Peyer's patch (tissue), 4 donors: Measurements from ENCODE around the gene EVPLL. TPM values are rescaled to one million over a fixed set of nuclear protein-coding genes. Genes with fewer than 3 reads are reported as not detected.
A peak's percentile ranks its signal among the peaks of the same experiment; 100 is the strongest.

Source experiments
- DNase-seq, 3 donors: peaks; one replicate each; pipeline ENCODE4 v3.0.0-alpha.2; 2017 to 2019
- H3K27ac ChIP-seq, 4 donors: fragments of 200-600 bp; sonication (generic); one replicate each; pipeline ENCODE4 v1.5.1; 2016 to 2019
- H3K27me3 ChIP-seq, 2 donors: fragments of 200-600 bp; sonication (generic); one replicate each; pipeline ENCODE4 v1.5.1; 2019
- H3K36me3 ChIP-seq, 3 donors: fragments of 200-600 bp; sonication (generic); one replicate each; pipeline ENCODE4 v1.5.1; 2016 to 2019
- H3K4me1 ChIP-seq, 4 donors: fragments of 200-600 bp; sonication (generic); one replicate each; pipeline ENCODE4 v1.5.1; 2016 to 2019
- H3K4me3 ChIP-seq, 4 donors: fragments of 200-600 bp; sonication (generic); 1 replicate in 3 of 4; 2 replicates in 1 of 4; pipeline ENCODE4 v1.5.1; 2016 to 2019; ENCODE audit warnings: mild to moderate bottlenecking in 1 of 4
- H3K9me3 ChIP-seq, 4 donors: fragments of 200-600 bp; sonication (generic); one replicate each; pipeline ENCODE4 v1.5.1; 2016 to 2019; ENCODE audit warnings: mild to moderate bottlenecking in 1 of 4
- POLR2A ChIP-seq, 2 donors: fragments of 450-650 bp; IDR thresholded peaks; one replicate each; pipeline ENCODE4 v1.5.1; 2017; ENCODE audit warnings: antibody characterized with exemption in 2 of 2, mild to moderate bottlenecking in 2 of 2, moderate library complexity in 2 of 2
- total RNA-seq, 4 donors: library from RNA; depleted of rRNA; stranded (reverse); fragments of >200 nt; gene quantifications; one replicate each; pipeline ENCODE4 v1.1.0, GENCODE V29; 2016
- TF ChIP-seq, protein P1 (sequence below), 6 experiments: fragments of 450-650 bp in 4 of 6; fragments of 200-600 bp in 2 of 6; sonication (generic) in 1 of 6; IDR thresholded peaks; one replicate each; pipeline ENCODE4 v1.5.1; 2017 to 2019; ENCODE audit warnings: antibody characterized with exemption in 6 of 6, mild to moderate bottlenecking in 3 of 6, moderate library complexity in 1 of 6

Gene EVPLL
- total RNA-seq, 4 donors from 2014 or later: 0.67 TPM; not detected in 3

- DNase-seq: no peak
Observed at GRCh38 chr17:18344021-18344420, 33.6 kb upstream of the EVPLL start.

DNA sequence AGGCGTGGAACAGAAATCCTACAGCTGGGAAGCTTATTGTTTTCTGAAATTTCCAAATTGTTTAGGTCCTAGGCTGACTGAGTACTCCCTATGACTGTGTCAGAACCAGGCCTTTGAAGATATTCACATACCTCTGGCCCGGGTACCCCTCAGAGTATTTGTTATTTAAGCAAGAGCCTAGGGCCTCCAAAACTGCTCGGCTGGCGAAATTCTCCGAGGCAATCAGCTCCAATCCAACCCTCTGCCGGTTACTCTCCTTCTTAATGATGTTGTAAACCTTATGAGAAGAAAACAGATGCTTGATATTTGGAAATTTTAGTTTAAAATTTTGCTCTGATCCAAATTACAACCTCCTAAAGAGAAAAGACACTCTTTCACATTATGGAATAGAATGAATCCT is 24.0 kb upstream of the EVPLL start:
- no peaks in the 10 kb centered on the region for H3K27me3 ChIP-seq
- no peak overlapping the region for H3K27ac ChIP-seq
- no peaks in the 10 kb centered on the region for H3K9me3 ChIP-seq
- H3K4me1 ChIP-seq: no peaks in the 10 kb centered on the region
- H3K4me3 ChIP-seq: no peak overlapping the region
- TF ChIP-seq POLR2A (IDR thresholded peaks at IDR 0.05): no peak
- TF ChIP-seq, protein P1, sequence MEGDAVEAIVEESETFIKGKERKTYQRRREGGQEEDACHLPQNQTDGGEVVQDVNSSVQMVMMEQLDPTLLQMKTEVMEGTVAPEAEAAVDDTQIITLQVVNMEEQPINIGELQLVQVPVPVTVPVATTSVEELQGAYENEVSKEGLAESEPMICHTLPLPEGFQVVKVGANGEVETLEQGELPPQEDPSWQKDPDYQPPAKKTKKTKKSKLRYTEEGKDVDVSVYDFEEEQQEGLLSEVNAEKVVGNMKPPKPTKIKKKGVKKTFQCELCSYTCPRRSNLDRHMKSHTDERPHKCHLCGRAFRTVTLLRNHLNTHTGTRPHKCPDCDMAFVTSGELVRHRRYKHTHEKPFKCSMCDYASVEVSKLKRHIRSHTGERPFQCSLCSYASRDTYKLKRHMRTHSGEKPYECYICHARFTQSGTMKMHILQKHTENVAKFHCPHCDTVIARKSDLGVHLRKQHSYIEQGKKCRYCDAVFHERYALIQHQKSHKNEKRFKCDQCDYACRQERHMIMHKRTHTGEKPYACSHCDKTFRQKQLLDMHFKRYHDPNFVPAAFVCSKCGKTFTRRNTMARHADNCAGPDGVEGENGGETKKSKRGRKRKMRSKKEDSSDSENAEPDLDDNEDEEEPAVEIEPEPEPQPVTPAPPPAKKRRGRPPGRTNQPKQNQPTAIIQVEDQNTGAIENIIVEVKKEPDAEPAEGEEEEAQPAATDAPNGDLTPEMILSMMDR (IDR thresholded peaks at IDR 0.05): no peak
- peaks cover 0 to 66% (median 0%) of the 10 kb centered on the region in 3 donors for H3K36me3 ChIP-seq
- no peak for DNase-seq

More at GRCh38 chr17:18344021-18344420, 33.6 kb upstream of the EVPLL start:
- Histone ChIP-seq H3K27me3 (no peaks in the 10 kb centered on the region), H3K4me3 (no peak overlapping the region), H3K27ac (no peak overlapping the region), H3K9me3 (no peaks in the 10 kb centered on the region), H3K4me1 (no peaks in the 10 kb centered on the region), H3K36me3 (peaks cover 0 to 84% (median 0%) of the 10 kb centered on the region in 3 donors)
- no peak for TF ChIP-seq POLR2A (IDR thresholded peaks at IDR 0.05)
- TF ChIP-seq, protein P1 (IDR thresholded peaks at IDR 0.05): no peak

GRCh38 chr17:18356624-18357023 is 21.0 kb upstream of the EVPLL start:
- peak in 1 of 3 donors; percentile 67 for DNase-seq
- peak overlapping the region in 2 of 4 donors; percentile 25 to 35 for H3K27ac ChIP-seq
- H3K4me3 ChIP-seq: no peak overlapping the region

DNA sequence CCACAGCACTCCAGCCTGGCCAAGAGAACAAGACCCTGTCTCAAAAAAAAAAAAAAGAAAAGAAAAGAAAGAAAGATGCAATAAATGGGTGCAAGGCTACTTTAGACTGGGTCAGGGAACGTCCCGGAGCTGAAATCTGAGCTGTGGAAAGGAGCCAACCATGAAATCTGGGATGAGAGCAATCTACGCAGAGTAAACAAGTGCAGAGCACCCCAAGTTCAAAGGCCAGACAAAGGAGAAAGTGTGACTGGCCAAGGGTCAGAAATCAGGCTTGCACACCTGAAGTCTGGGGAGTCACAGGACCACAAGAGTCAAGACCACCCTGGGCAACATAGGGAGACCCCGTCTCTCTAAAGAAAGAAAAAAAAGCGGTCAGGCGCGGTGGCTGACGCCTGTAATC is 17.1 kb upstream of the EVPLL start:
- H3K27me3 ChIP-seq: no peaks in the 10 kb centered on the region
- no peak for TF ChIP-seq POLR2A (IDR thresholded peaks at IDR 0.05)
- peaks cover 0 to 19% (median 0%) of the 10 kb centered on the region in 3 donors for H3K36me3 ChIP-seq
- no peak for DNase-seq
- no peak overlapping the region for H3K4me3 ChIP-seq
- peaks cover 0 to 18% (median 2%) of the 10 kb centered on the region in 4 donors for H3K4me1 ChIP-seq
- no peak overlapping the region for H3K27ac ChIP-seq
- no peaks in the 10 kb centered on the region for H3K9me3 ChIP-seq

More at GRCh38 chr17:18356624-18357023, 21.0 kb upstream of the EVPLL start:
- Histone ChIP-seq H3K4me1 (peaks cover 0 to 9% (median 0%) of the 10 kb centered on the region in 4 donors), H3K27me3 (no peaks in the 10 kb centered on the region), H3K9me3 (no peaks in the 10 kb centered on the region), H3K36me3 (peaks cover 0 to 50% (median 0%) of the 10 kb centered on the region in 3 donors)
- no peak for TF ChIP-seq POLR2A (IDR thresholded peaks at IDR 0.05)
- TF ChIP-seq, protein P1 (IDR thresholded peaks at IDR 0.05): no peak

- peak in 1 of 3 donors; percentile 19 for DNase-seq
- peak overlapping the region; percentile 75 to 88 (median 82) for H3K27ac ChIP-seq
- peaks cover 0 to 18% (median 2%) of the 10 kb centered on the region in 4 donors for H3K4me1 ChIP-seq
- no peaks in the 10 kb centered on the region for H3K9me3 ChIP-seq
- H3K36me3 ChIP-seq: peaks cover 0 to 11% (median 0%) of the 10 kb centered on the region in 3 donors
- TF ChIP-seq, protein P1 (IDR thresholded peaks at IDR 0.05): no peak
- TF ChIP-seq POLR2A (IDR thresholded peaks at IDR 0.05): no peak
- peak overlapping the region in 3 of 4 donors; percentile 85 to 95 (median 86) for H3K4me3 ChIP-seq
- no peaks in the 10 kb centered on the region for H3K27me3 ChIP-seq
Observed at GRCh38 chr17:18361837-18362697, 15.5 kb upstream of the EVPLL start.

DNA sequence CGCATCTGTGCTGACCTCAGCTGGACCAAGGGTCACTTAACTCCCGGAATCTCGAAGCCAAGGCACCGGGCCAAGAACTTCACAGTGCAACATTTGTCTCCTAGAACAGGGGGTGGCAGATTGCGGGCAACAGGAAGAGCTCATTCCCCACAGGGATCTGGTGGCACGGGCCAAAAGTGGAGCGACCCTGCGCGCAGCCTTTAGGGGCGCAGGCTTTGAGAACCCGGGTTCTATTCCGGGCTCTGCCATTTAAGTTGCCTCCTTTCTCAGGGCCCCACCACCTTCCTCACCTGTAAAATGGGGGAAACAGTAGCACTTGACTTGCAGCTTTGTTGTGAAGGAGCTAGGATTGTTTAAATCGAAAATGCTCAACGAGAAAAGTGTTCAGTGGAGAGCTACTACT is 14.9 kb upstream of the EVPLL start:
- TF ChIP-seq, protein P1 (IDR thresholded peaks at IDR 0.05): no peak
- no peak for TF ChIP-seq POLR2A (IDR thresholded peaks at IDR 0.05)
- H3K27me3 ChIP-seq: no peaks in the 10 kb centered on the region
- peak overlapping the region; percentile 63 to 95 (median 86) for H3K4me3 ChIP-seq
- peak overlapping the region; percentile 75 to 88 (median 82) for H3K27ac ChIP-seq
- H3K9me3 ChIP-seq: no peaks in the 10 kb centered on the region
- DNase-seq: peak in 2 of 3 donors; percentile 83 to 85
- peaks cover 0 to 11% (median 0%) of the 10 kb centered on the region in 3 donors for H3K36me3 ChIP-seq
- H3K4me1 ChIP-seq: peaks cover 0 to 18% (median 2%) of the 10 kb centered on the region in 4 donors
